AG04449 (cell line): ENCODE results near the gene SNAPIN.
A peak's percentile ranks its signal among the peaks of the same experiment; 100 is the strongest.

Experiments
- CTCF ChIA-PET: fragments of 350-600 bp; formaldehyde crosslinking; extraction: SDS; loops from one replicate; lab custom pipeline; 2021; ENCODE audit warnings: antibody characterized with exemption; lab: Yijun Ruan, JAX
- POLR2A ChIA-PET: fragments of 400-600, 350-600 bp; formaldehyde crosslinking; extraction: SDS; loops from one replicate; lab custom pipeline; 2020; ENCODE audit warnings: antibody characterized with exemption, inconsistent platforms; lab: Yijun Ruan, JAX
- DNase-seq: peaks from one replicate; pipeline ENCODE4 v3.0.0-alpha.2; 2010; ENCODE audit warnings: low read depth, low spot score
- H3K4me3 ChIP-seq: 2 replicates; pipeline ENCODE4 v1.5.1; 2011; ENCODE audit warnings: low read depth, mild to moderate bottlenecking, control low read depth, low read length
- TF ChIP-seq, protein P1 (sequence below): IDR thresholded peaks from one replicate; pipeline ENCODE4 v1.5.1; 2011; ENCODE audit warnings: mild to moderate bottlenecking, moderate library complexity, low read length, control low read depth, inconsistent platforms; ENCODE audit not compliant: insufficient read depth; ENCODE audit errors: missing control alignments

Gene SNAPIN

DNA sequence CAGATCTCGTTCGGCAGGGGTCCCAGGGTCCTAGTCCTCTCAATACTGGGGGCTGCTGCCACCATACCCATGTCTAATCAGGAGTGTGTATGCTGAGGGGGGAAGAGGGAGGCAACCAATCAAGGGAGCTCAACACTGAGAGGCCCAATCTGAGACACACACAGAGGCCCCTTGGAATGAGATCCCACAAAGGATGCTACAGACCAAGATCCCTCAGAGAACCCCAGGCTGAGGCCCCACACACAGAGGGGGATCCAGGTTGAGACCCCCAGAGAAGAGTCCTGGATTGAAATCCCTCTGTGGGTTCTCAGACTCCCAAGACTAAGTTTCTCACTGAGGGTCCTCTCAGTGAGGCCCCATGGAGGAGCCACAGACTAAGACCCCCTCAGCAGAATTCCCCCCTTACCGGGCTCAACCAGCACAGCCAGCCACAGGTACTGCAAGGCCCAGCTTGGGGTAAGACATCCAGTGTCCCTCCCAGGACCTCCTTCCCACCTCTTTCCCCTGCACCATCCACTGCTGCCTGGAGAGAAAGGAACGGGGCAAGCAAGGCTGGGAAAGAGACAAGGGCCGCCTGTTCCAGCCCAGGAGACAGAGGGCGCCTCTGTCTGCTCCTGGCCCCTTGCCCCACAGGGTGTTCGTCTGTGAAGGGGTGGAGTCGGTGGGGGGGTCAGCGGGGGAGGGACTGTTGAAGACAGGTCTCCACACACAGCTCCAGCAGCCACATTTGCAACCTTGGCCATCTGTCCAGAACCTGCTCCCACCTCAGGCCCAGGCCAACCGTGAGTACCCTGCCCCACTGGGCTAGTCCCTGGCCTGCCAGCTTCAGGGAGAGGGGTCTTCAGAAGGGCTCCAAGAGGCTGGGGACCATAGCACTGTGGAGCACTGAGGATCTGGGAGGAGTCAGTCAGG, 30.5 kb upstream of the SNAPIN start, which contains the start of gene S100A1:
S100A1 (plus strand) TSS at position 720 of the 912 bp plus-strand sequence. CDS start 2,088 bp downstream, outside the sequence.
- TF ChIP-seq, protein P1, sequence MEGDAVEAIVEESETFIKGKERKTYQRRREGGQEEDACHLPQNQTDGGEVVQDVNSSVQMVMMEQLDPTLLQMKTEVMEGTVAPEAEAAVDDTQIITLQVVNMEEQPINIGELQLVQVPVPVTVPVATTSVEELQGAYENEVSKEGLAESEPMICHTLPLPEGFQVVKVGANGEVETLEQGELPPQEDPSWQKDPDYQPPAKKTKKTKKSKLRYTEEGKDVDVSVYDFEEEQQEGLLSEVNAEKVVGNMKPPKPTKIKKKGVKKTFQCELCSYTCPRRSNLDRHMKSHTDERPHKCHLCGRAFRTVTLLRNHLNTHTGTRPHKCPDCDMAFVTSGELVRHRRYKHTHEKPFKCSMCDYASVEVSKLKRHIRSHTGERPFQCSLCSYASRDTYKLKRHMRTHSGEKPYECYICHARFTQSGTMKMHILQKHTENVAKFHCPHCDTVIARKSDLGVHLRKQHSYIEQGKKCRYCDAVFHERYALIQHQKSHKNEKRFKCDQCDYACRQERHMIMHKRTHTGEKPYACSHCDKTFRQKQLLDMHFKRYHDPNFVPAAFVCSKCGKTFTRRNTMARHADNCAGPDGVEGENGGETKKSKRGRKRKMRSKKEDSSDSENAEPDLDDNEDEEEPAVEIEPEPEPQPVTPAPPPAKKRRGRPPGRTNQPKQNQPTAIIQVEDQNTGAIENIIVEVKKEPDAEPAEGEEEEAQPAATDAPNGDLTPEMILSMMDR = no peak
- POLR2A ChIA-PET = interaction anchor here (0.6 to 2.7 kb wide), 33 partner anchors 9 to 362 kb away, joined by 3 to 127 read pairs (median 5); partner anchors contain the start of genes CREB3L4, DENND4B, ILF2 and INTS3
- peak within 1 kb of the TSS; percentile 84 for H3K4me3 ChIP-seq
- CTCF ChIA-PET = interaction anchor here (0.7 to 14.0 kb wide), 23 partner anchors 10 to 325 kb away, joined by 3 to 178 read pairs (median 4); partner anchors contain the start of genes S100A14, S100A16 and S100A6
- no peak for DNase-seq

DNA sequence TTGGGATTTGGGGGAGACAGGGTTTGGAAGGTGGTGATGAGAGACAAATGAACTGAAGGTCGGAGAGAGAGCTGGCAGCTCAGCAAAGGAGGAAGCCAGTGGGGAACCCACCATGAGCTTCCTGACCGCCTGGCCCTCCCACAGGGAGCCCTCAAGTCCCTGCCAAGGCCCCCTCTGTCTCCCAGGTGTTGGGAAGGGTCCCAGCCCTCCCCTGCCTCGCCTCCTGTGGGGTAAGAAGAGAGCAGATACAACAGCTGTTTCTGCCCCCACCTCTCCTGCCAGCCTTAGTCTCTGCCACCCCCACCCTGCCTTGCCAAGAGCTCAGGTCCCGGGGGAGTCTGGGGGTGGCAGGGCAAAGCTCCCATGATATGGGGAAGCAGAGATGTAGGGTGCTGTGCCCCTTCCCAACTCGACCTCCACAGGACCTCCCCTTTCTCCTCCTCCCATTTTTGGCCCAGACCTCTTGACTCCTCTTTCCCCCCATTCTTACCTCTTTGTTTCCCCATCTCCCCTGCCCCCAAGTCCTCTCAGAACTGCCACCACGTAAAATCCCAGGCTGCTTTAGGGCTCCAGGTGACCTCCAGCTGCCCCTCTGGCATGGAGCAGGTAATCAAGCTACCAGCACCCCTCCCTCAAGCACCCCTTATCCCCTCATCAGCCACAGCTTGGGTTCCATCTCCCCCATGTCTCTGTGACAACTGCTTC, 29.7 kb upstream of the SNAPIN start:
- no peak overlapping the region for H3K4me3 ChIP-seq
- POLR2A ChIA-PET = interaction anchor here (1.9 kb wide), 1 partner anchor 16 kb away, joined by 7 read pairs; the partner anchor contains the start of gene S100A16
- TF ChIP-seq, protein P1 = no peak
- CTCF ChIA-PET = interaction anchor here (1.4 to 14.0 kb wide), 8 partner anchors 12 to 276 kb away, joined by 3 to 178 read pairs (median 35); partner anchors contain the start of genes S100A14, S100A16 and S100A6
- DNase-seq = no peak

DNA sequence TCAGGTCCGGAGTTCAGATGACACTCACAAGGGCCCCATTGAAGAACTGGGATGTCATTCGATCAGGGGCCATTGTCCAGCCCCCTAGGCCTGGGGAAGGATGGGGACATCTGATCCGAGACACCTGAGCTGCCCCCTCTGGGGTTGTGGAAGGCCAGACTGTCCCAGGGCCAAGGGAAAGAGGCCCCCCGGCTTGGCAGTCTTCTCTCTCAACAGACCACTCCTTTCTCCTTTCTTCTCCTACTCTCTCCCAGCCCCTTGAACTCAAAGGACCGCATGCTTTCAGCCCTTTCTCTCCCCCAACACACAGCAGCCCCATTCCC, 29.2 kb upstream of the SNAPIN start:
- no peak overlapping the region for H3K4me3 ChIP-seq
- ChIA-PET POLR2A (interaction anchor here (1.9 kb wide), 1 partner anchor 16 kb away, joined by 7 read pairs; the partner anchor contains the start of gene S100A16), CTCF (interaction anchor here (6.0 to 14.0 kb wide), 4 partner anchors 13 to 120 kb away, joined by 56 to 178 read pairs (median 65); partner anchors contain the start of genes S100A14, S100A16 and S100A6)
- TF ChIP-seq, protein P1 = no peak
- DNase-seq = no peak

DNA sequence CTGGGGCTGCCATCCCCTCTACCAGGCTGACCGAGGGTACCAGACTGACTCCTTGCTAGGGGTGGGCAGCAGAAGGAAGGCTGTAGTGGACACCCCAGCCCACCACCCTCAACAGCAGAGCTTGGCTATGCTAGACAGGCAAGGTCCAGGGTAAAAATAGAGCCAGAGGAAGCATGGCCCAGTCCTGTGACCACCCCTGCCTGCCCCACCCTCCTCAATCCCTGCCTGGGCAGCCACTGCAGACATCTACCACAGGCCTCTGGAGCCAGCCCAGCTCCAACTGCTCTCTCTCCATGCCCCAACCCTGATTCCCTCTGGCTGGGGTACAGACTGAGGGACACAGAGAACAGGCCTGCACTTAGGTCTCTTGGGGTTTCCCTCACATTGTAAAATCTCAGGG, 28.5 kb upstream of the SNAPIN start:
- no peak for DNase-seq
- POLR2A ChIA-PET = interaction anchor here (1.3 to 1.9 kb wide), 2 partner anchors 17 to 360 kb away, joined by 3 to 7 read pairs; partner anchors contain the start of genes RPS27 and S100A16
- no peak overlapping the region for H3K4me3 ChIP-seq
- TF ChIP-seq, protein P1 = no peak
- CTCF ChIA-PET = interaction anchor here (0.7 to 14.0 kb wide), 6 partner anchors 13 to 356 kb away, joined by 3 to 178 read pairs (median 58); partner anchors contain the start of genes RAB13, S100A14, S100A16 and S100A6

DNA sequence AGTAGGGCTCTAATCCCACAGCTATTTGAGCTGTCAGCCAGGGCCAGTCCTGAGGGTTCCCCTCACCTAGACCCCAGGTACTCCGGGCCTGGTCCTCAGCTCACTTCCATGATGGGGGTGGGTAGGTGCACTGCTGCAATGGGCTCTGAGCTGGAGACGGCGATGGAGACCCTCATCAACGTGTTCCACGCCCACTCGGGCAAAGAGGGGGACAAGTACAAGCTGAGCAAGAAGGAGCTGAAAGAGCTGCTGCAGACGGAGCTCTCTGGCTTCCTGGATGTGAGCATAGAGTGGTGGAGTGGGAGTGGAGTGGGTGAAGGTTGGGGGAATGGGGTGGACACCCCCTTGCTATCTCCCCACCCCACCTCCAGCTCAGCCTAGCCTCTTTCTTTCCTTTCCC, 28.1 kb upstream of the SNAPIN start:
- no peak for DNase-seq
- POLR2A ChIA-PET = interaction anchor here (0.6 to 1.3 kb wide), 3 partner anchors 22 to 360 kb away, joined by 3 read pairs; partner anchors contain the start of genes RPS27 and S100A6
- TF ChIP-seq, protein P1 = no peak
- H3K4me3 ChIP-seq = no peak overlapping the region
- CTCF ChIA-PET = interaction anchor here (0.7 to 14.0 kb wide), 7 partner anchors 14 to 356 kb away, joined by 3 to 178 read pairs (median 56); partner anchors contain the start of genes ILF2, RAB13, S100A14 and S100A16
